GM12874 (cell line): ENCODE measurements around the gene CACNA1S.

Experiments used
- CTCF ChIP-seq: IDR thresholded peaks from 2 replicates; pipeline ENCODE4 v1.5.1; 2011; ENCODE audit warnings: low read depth, mild to moderate bottlenecking, control low read depth, low read length, moderate library complexity; ENCODE audit not compliant: insufficient read depth

Gene CACNA1S

DNA sequence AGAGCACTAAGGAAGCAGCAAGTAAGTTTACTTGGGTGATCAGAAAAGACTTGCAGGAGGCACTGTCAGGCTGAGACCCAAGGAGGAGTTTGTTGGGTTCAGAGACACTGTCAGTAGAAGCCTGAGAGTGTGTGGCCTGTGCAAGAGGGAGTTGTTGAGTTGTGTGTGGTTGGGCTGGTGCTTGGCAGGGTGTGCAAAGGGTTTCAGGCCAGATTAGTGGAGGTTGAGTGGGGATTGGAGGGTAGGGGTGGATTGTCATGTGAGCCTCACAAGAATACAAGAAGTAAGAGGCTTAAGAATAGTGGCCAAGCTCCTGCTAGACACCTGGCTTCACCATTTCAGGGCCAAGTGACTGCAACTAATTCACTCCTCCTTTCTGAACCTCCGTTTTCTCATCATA, 79.8 kb downstream of the CACNA1S start:
- no peak for TF ChIP-seq CTCF

GRCh38 chr1:201028461-201028889, 83.8 kb downstream of the CACNA1S start:
- TF ChIP-seq CTCF: no peak

DNA sequence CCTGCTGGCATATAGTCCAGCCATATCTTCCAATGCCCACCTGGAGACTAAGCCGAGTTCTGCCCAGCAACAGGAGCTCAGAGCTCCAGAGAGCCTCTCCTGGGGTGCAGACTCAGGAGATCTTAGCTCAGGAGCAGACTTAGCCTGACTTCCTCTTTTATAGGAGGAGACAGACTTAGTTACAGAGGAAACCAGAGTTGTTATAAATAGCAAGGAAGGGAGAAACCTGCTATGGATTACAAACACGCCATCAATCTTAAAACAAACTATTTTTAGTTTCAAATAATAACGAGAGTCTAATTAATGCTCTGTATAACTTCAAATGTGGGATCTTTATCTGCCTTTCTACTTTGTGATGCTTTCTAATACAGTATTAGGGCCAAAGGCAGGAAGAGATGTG, 85.4 kb downstream of the CACNA1S start:
- no peak for TF ChIP-seq CTCF

DNA sequence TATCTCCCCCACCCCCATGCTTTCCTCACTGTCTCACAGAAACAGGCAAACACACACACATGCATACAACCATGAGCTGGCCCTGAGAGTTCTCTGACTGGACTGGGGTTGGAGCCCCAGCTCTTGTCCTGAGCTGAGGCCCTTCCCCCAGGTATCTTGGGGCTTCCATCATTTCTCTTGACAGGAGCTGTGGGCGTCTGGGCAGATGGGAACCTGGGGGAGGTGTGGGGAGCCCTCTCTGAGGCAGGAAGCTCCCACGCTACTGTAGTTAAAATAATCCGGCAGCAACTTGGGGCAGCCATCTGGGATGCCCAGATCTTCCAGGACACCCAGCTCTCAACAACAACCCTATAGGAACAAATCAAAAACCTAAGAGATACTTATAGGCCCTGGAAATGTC, 86.0 kb downstream of the CACNA1S start:
- no peak for TF ChIP-seq CTCF

- peak; percentile 59 for TF ChIP-seq CTCF
Observed at GRCh38 chr1:201025571-201026002, 86.6 kb downstream of the CACNA1S start.

GRCh38 chr1:201024625-201024998, 87.6 kb downstream of the CACNA1S start:
- TF ChIP-seq CTCF: no peak

DNA sequence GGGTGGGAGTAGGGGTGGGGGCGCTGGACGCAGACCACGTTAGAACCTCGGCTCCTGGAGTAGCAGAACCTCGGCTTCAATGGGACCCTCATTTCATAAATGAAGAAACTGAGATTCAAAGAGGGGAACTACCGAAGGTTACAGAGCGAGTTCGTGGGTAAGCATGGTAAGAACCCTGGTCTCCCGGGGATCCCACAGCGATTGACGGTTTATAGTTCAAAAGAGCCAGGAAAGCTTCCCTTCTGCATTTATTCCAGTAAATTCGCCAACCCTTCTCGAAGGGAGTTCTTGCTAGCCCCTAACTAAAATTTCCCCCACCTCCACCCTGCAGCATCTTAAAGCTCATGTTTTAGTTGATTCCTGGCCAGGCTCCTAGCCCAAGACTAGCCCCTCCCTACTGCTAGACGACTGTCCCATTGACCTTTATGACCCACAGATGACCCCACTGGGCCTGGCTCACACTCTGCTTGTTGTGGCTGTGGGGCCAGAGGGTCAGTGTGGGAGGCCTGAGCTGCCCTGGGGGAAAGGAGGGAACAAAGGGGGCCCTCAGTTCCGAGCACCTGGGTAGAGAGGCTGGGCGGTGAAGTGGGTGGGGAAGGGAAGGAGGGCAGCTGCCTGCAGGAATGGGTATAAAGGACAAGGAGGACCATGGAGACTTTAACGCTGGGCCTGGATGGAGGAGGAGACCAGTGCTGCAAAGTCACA, 88.2 kb downstream of the CACNA1S start:
- no peak for TF ChIP-seq CTCF

GRCh38 chr1:201023517-201023902, 88.7 kb downstream of the CACNA1S start, which contains the start of gene KIF21B:
Gene KIF21B, minus strand, starts transcription at chr1:201023714. Its CDS starts 331 bp downstream, at chr1:201023383.
- no peak for TF ChIP-seq CTCF
